Measurements from ENCODE around the gene MAP2K5. TPM values are rescaled to one million over a fixed set of nuclear protein-coding genes. Genes with fewer than 3 reads are reported as not detected.

Gene MAP2K5
- total and polyA plus RNA-seq, 7 donors, result 9.8 to 24.0 (median 16.5) TPM

GRCh38 chr15:67838789-67839332 lies 296.4 kb downstream of the MAP2K5 start:
- peak overlapping the region; percentile 94 for H3K27ac ChIP-seq
- H3K4me3 ChIP-seq, result peak overlapping the region; percentile 83
- peak; percentile 67 to 76 (median 70) for ATAC-seq
- H3K4me1 ChIP-seq, result peaks cover 18% of the 10 kb centered on the region
- H3K9me3 ChIP-seq, result no peaks in the 10 kb centered on the region
- peak; percentile 68 to 85 for DNase-seq
- intact Hi-C loops (cut with DNase I), result loop anchor here (2.0 to 10.0 kb wide), 4 partner anchors 317 to 384 kb away; partner anchors contain the start of gene C15orf61 (in 1 of the 2)
- H3K36me3 ChIP-seq (ENCODE audit: insufficient read depth in 1 of 2, low read depth in 1 of 2), result no peaks in the 10 kb centered on the region
- H3K27me3 ChIP-seq (ENCODE audit: insufficient read depth in 3 of 3, low read length in 2 of 3), result peaks cover 0 to 18% (median 4%) of the 10 kb centered on the region in 3 donors
- 7 to 14% (median 12%) methylated on average over 25 of the region's 25 CpGs for WGBS, 3 donors
- no peak for TF ChIP-seq CTCF (IDR thresholded peaks at IDR 0.05)

GRCh38 chr15:67839499-67839928 lies 297.0 kb downstream of the MAP2K5 start:
- WGBS, 3 donors, result 1 to 3% (median 1%) methylated on average over 12 of the region's 12 CpGs
- ATAC-seq (peak; percentile 34 to 58 (median 43)), DNase-seq (no peak)
- intact Hi-C loops (cut with DNase I), result loop anchor here (2.0 to 10.0 kb wide), 4 partner anchors 317 to 385 kb away; partner anchors contain the start of gene C15orf61 (in 1 of the 2)
- H3K27me3 ChIP-seq (ENCODE audit: insufficient read depth in 3 of 3, low read length in 2 of 3), result peaks cover 0 to 11% (median 4%) of the 10 kb centered on the region in 3 donors
- peaks cover 14% of the 10 kb centered on the region for H3K4me1 ChIP-seq
- peak overlapping the region; percentile 94 for H3K27ac ChIP-seq
- TF ChIP-seq CTCF (IDR thresholded peaks at IDR 0.05), result no peak
- H3K36me3 ChIP-seq (ENCODE audit: insufficient read depth in 1 of 2, low read depth in 1 of 2), result no peaks in the 10 kb centered on the region
- no peaks in the 10 kb centered on the region for H3K9me3 ChIP-seq
- peak overlapping the region; percentile 83 for H3K4me3 ChIP-seq

- no peak for TF ChIP-seq CTCF (IDR thresholded peaks at IDR 0.05)
- intact Hi-C loops (cut with DNase I), result loop anchor here (2.0 to 10.0 kb wide), 4 partner anchors 318 to 385 kb away; partner anchors contain the start of gene C15orf61 (in 1 of the 2)
- peak within 1 kb of the TSS; percentile 83 for H3K4me3 ChIP-seq
- ATAC-seq (peak; percentile 93 to 95 (median 94)), DNase-seq (peak; percentile 95 to 97)
- H3K27ac ChIP-seq, result peak within 1 kb of the TSS; percentile 94
- H3K36me3 ChIP-seq (ENCODE audit: insufficient read depth in 1 of 2, low read depth in 1 of 2), result no peaks in the 10 kb centered on the region
- no peaks in the 10 kb centered on the region for H3K9me3 ChIP-seq
- WGBS, 3 donors, result 0% methylated on average over 62 of the region's 62 CpGs
- peaks cover 0 to 7% (median 0%) of the 10 kb centered on the region in 3 donors for H3K27me3 ChIP-seq (ENCODE audit: insufficient read depth in 3 of 3, low read length in 2 of 3)
- H3K4me1 ChIP-seq, result peaks cover 14% of the 10 kb centered on the region
Observed at GRCh38 chr15:67839929-67840748, 297.6 kb downstream of the MAP2K5 start, which contains the start of gene RNU6-1. Gene RNU6-1, minus strand, starts transcription at chr15:67840045.

DNA sequence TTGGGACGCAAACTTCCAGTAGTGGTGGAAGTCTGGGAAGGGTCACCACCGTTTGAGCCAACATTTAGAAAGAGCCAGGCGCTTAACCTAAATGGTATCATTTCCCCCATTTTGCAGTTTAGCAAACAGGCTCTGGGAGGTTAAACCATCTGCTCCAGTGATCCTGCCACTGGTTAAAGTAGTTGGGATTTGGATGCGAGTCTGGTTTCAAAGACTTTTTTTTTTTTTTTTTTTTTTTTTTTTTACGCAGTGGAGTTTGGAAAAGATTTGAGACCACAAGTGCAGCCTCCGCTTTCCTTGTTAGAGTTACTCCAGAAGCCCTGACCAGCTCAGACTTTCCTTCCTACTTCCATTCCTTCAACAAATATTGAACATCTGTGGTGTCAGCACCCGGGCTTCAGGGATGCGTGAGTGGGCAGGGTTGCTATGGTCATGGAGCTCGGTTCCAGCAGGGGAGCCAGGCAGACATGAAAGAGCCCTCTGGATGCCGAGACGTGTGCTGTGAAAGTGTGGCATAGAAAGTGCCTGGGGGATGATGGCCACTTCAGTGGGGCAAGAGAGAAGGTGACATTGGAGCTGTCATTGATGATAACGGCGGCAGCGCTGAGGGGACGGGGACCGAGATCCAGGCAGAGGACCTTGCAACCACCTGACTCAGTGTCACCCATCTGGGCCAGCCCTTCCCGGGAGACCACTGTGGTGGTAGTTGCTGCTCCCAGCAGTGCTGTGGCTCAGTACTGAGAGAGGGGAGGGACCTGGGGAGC lies 298.4 kb downstream of the MAP2K5 start:
- Histone ChIP-seq H3K4me3 (peak overlapping the region; percentile 83), H3K9me3 (no peaks in the 10 kb centered on the region), H3K36me3 (ENCODE audit: insufficient read depth in 1 of 2, low read depth in 1 of 2) (no peaks in the 10 kb centered on the region), H3K4me1 (peaks cover 14% of the 10 kb centered on the region), H3K27ac (peak overlapping the region; percentile 94), H3K27me3 (ENCODE audit: insufficient read depth in 3 of 3, low read length in 2 of 3) (no peaks in the 10 kb centered on the region)
- WGBS, 3 donors, result 4 to 8% (median 7%) methylated on average over 16 to 17 of the region's 17 CpGs
- ATAC-seq (peak in 2 of 4 donors; percentile 9 to 22), DNase-seq (no peak)
- TF ChIP-seq CTCF (IDR thresholded peaks at IDR 0.05), result no peak
- intact Hi-C loops (cut with DNase I), result no loop called here

Measured in psoas muscle (tissue), 8 donors.